SH-SY5Y (cell line): Measurements from ENCODE around the gene CA5A.

Experiments
- GATA2 ChIP-seq: IDR thresholded peaks from 2 replicates; pipeline ENCODE4 v1.6.1; 2011; ENCODE audit warnings: mild to moderate bottlenecking, low read depth, low read length
- GATA3 ChIP-seq: IDR thresholded peaks from 2 replicates; pipeline ENCODE4 v1.6.1; 2011; ENCODE audit warnings: low read depth, mild to moderate bottlenecking, low read length, moderate library complexity

GRCh38 chr16:87971933-87972332 is 35.6 kb upstream of the CA5A start:
- TF ChIP-seq GATA2: no peak
- TF ChIP-seq GATA3: no peak
